Measurements from ENCODE around the gene HDAC4.

HDAC4 gene

DNA sequence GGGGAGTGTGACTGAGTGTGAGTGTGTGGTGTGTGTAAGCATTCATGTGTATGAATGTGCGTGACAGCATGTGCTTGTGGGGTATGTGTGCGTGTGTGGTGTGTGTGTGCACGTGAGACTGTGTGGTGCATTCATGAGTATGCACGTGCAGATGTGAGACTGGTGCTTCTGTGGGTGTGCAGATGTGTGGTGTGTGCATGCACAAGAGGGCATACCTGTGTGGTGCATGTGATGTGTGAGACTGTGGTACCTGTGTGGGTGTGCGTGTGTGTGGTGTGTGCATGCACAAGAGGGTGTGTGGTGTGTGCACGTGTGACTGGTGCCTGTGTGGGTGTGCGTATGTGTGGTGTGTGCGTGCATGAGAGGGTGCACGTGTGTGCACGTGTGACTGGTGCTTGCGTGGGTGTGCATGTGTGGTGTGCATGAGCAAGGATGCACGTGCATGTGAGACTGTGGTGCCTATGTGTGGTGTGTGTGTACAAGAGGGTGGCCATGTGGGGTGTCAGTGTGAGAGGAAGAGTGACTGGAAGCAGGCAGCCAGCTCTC, 339.6 kb downstream of the HDAC4 start:
- no peak for DNase-seq (ENCODE audit: low read depth)

DNA sequence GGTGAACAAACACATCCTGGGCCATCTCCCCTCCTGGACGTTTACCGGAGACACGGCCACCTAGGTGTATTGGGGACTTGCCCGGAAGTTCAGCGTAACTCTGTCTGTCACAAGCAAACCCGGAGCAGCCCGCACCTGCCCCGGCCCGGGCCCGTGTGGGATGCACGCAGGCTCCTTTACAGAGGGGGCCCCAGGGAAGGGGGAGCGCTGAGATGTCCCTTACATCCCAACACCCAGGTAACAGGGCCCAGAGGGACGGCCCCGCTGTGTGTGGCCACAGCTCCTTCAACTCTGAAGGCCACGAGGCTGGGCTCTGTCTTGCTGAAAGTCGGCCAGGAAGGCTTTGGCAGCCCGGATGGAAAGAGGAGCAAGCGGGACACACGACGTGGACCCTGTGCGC, 340.1 kb downstream of the HDAC4 start:
- DNase-seq (ENCODE audit: low read depth) = no peak

DNA sequence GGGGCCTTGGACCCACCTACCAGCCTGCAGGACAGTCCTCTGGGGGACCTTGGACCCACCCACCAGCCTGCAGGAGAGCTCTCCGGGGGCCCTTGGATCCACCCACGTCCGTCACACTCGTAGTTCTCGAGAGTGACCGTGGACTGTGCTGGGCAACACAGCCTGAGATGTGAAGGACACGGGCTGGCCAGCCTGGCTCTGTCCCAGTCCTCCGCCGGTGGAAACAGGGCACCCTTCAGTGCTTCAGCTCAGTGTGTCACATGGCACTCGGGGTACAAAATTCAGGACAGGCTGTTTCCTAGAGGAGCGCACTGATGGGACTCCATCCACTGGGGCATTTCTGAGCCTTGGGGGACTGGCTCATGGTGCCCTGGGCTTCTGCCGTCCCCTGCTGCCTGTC, 341.0 kb downstream of the HDAC4 start:
- DNase-seq (ENCODE audit: low read depth) = no peak

DNA sequence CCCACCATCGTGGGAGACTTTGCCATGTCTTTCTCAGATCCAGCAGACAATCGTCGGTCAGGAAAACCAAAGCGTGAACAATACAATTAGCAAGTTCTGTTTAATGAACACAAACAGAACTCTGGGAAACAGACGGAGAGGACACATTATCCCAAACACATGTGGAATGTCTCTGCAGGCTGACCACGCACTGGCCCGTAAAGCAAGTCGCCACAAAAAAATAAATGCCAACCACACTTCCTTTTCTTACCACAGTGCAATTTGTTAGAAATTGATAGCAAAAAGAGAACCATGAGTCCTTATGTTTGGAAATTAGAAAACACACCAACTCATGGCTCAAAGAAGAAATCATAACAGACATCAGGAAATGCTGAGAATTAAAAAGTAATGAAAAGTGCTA, 342.1 kb downstream of the HDAC4 start:
- no peak for DNase-seq (ENCODE audit: low read depth)

DNA sequence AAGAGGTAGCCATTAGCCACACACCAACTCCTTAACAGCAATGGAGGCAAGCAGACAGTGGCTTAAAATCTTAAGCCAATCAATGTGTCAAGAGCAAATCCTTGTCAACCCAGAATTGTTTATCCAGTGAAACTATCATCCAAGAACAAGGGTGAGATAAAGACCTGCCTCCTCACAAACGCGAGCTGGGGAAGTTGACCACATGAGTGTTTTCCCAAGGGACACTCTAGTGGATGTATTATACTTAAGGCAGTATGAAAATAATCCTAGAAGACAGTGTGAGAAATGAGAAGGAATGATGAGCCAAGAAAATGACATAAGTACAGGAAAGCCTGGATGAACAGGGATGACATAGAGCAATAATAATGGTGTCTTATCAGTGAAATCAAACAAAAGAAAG, 343.3 kb downstream of the HDAC4 start:
- DNase-seq (ENCODE audit: low read depth) = no peak

DNA sequence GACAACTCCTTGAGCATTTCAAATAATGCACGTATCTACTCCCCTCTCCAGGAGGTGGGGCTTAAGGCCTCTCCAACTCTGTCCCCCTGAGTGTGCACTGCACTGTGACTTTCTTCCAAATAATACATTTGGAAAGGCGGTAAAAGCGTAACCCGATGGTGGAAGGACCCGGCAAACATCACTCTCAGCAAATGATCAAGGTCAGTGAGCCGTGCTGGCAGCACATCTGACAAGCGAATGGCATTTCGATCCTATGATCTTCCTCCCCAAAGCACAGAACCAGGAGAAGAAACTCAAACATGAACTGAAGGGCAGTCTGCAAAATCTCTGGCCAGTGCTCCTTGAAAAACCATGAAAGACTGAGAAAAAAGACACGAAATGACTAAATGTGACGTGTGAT, 344.2 kb downstream of the HDAC4 start:
- DNase-seq (ENCODE audit: low read depth) = no peak

DNA sequence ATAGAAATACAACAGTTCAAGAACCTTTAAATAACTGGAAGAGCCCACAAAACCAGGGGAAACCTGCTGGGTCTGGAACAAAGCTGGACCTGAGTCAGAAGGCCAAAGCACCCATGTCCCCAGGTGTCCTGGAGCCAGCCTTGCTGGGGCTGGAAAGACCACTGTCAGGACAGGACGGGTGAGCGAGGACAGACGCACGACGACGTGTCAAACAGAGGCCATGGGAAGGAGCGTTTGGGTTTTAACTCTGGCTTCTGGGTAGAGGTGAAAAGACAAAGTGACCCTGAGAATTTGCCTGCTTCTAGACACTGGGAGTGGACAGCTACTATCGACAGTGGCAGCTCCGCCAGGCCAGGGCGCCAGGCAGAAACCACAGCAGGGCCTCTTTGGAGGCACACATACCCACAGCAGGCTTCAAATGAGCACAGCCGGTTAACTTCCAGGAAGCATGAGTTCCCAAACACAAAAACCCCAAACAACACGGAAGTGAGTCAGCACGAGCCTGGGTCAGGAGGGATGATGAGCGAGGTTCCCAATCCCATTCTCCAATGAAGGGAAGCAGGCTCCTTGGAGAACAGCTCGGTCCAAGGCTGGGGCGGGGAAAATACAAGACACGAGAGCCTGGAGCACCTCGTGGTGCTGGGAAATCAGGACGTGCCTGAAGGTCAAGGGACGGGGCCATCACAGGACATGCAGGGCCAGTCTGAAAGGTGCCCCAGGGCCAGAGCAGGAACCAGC, 344.9 kb downstream of the HDAC4 start:
- DNase-seq (ENCODE audit: low read depth) = no peak

DNA sequence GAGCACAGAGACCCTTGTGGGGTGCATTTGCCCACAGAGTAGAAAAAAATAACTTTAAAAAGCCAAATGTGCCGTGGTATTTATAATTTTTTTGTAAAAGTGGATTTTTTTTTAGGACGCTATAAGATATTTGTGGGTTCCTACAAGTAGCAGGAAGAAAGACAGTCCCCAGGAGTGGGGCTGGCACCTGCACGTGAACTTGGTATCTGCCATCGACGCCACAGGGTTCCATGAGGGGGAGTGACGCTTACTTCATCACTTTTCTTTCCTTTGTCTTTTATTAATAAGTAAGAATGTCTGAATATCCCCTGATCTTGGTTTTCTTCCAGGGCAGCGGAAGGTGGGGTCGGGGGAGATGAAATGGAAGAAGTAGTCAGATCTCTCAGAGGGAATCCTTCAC, 345.9 kb downstream of the HDAC4 start:
- no peak for DNase-seq (ENCODE audit: low read depth)

DNA sequence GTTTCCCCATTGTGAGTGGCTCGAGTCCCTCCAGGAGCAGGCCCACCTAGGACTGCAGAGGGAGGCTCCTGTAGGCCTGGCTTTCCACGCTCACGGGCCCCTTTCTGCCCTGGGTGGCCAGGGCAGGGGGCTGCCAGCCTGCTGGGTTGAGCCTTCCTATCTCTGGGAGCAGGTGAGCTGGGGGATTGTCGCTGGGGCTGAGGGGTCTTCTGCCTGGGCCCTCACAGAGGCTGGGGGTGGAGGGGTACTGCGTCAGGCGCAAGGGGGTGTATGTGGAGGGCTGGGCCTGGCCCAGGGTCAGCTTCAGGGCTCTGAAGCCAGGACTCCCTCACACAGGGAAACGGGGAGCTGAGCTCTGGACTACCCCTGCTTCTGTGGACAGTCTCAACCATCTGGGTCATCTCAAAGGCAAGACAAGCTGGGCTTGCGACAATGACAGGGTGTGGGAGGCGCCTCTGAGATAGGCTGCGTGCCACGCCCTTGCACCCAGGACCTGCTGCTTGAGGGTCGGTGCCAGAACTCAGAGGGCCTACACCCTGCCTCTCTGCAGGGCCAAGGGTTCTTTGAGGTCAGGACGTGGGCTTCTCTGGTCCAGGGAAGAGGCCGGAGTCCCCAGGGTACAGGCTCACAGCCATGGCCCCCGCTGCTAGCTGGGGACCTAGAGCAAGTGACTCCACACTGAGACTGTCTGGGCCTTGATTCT, 346.9 kb downstream of the HDAC4 start:
- DNase-seq (ENCODE audit: low read depth) = no peak

DNA sequence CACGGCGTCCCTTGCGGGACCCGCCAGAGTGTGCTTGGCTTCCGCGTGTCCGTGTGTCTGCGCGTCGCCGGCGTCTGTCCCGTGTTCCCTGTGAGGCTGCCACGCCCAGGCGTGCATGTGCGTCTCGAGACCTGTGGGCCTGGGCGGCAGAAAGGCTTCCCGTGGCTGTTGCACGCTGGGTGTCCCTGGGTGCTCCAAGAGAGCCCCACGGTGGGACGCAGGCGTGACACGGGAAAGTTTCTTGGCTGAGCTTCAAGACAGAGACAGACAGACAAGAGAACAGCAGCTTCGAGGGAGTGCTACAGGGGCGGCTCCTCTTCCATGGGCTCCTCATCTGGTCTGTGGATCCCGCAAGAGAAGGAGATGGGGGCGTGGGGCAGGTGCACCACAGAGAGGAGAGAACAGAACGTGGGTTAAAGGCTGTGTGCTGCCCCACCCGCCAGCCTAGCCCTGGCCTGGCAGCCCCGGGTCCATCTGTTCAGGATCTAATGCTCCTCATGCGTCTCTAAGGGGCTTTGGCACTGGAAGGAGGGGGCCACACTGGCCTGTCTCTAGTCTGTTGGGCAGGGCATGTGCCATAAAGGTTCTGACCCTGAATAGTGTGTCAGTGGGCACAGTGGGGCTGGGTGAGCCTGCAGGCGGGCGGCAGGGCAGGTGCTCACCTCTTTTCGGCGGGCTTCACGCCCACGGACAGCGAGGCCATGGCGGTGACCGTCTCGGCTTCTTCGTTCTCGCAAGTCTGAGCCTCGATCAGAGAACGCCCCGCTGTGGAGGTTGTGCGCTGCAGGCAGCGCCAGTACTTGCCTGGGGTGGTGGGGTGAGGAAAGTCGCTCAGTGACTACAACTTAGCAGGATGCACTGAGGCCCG, 347.8 kb downstream of the HDAC4 start:
- DNase-seq (ENCODE audit: low read depth) = no peak

DNA sequence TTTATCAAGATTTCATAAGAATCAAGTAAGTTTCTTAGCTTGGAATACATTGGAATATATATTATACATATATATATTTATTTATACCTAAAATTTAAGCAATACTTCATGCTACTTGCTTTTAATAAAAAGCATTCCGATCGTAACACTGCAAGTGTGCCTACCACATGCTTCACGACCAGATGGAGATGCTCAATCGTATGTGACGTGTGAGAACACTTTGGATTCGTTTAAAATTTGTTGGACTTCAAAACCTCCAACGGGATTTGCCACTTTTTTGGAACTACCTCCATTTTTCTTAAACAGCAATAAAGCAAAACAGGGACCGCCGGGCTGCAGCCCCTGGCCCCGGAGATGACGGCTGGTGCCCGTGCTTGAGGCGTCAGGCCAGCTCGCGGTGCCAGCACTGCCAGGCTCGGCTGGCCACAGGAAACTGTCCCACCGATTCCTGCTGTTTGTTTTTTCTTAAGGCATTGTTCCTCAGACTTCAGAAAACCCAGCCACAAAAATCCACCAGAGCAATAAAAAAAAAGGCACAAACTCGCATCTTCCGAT, 348.9 kb downstream of the HDAC4 start:
- no peak for DNase-seq (ENCODE audit: low read depth)

DNA sequence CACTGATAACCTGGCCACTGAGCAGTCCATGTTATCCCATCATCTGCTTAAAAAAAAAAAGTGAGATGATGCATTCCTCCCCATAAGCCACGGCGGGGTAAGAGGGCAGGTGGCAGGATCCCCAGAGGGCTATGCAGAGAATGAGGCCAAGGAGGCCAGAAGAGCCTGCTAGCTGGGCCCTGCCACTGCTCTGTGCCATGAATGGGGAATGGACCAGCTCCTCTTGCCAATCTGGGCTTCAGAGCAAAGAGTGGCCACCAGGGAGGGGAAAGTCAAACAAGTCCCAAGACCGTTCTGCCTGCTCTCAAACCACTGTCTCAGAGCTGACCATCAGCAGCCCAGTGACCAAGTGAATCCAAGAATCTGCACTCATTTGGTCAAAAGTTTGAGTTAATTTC, 350.6 kb downstream of the HDAC4 start:
- DNase-seq (ENCODE audit: low read depth) = no peak

DNA sequence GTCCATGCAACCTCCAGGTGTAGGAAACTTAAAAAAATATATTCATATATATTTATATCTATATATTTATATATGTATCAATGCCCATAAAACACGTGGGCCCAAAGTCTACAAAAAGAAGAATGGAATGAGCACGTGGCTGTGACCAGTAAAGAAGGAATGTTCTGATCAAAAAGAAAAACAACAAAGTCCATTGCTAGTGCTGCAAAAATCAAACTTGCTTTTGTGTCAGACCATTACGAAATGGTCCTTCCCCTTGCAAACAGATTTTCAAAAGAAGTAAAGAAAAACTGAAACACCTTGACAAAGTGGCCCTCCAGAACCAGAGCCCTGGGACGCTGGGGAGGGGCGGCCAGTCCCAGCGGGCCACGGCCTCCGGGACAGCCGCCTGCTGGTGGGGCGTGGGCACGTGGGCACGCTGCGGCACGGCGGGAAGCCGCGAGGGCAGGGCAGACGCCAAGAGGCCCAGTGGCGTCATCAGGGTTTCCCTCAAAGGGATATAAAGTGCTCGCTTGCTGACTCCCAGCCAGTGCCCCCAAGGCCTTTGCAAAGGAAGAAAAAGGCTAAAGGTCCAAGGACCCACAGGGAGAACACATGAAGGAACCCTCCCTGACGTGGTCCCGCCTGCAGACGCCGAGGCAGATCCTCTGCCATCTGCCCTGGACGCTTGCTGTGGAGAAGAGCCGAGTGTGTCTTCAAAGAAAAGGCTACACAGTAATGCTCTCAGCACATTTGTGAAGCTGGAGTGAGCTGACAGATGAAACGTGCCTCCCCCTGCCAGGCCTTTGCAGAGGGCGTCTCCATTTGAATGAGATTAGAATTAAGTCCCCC, 351.2 kb downstream of the HDAC4 start:
- DNase-seq (ENCODE audit: low read depth) = no peak

DNA sequence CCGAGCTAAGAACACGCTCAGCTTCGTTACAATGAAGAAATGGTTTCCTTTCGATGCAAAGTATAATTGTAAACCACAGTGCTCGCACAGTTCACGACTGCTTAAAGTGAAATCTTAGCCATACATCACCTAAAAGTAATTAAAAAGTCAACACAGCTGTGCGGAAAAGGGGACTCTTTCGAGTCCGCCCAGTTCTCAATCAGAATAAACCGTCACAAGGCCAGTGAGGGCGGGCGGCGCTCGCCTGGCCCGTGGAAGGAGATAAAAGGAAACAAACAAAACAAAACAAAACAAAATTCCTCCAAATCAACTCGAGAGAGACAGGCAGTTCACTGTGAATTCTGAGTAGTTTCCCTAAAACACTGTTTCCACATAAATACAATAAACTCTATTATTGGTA, 352.1 kb downstream of the HDAC4 start:
- DNase-seq (ENCODE audit: low read depth) = no peak

DNA sequence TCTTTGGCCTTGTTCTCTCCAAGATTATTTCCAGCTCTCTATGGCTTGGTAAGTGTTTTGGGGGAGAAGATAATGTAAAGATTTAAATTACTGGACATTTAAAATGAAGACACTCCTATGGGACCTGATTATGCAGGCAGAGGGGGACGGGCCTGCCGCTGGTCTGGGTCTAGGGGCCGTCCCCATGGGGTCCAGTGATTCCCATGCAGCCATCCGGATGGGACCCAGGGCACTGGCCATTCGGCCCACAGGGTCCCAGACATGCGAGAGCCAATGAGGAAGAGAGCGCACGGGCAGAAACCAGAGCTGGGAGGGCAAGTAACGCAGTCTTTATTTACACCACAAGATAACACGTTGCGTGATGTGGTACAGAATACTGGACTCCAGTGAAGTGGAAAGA, 353.0 kb downstream of the HDAC4 start:
- no peak for DNase-seq (ENCODE audit: low read depth)

DNA sequence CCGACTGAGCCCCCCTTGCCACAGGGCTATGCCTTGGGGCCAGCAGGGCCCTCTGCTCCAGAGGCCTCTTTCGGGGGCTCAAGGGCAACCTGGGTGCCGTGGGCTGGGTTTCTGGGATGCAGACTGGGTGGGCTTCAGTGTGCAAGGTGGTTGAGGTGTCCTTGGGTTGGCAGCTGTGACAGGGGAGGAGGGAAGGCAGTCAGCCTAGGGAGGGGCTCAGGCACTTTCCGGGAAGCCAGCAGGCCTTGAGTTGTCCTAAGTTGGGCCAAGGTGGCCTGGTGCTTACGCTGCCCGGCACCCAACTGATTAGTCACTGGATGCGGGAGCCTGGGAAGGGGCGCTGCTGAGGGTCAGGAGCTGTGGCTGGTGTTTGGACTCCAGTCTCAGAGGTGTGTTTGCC, 353.4 kb downstream of the HDAC4 start:
- no peak for DNase-seq (ENCODE audit: low read depth)

DNA sequence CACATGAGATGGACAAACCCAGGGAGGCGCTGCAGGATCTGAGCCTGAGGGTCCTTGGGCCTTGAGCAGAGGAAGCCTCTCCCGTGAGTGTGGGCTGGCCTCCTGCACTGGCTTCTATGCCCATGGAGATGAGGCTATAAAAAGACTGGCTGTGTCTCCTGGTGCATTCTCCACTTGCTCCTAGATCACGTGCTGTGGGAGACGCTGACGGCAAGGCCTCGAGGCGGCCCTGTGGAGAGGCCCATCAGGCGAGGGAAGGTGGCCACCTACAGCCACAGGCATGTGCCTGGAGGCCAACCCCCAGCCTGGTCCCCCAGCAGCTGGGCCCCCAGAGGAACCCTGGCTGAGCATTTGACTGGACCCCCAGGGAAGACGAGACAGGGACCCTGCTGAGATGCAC, 354.0 kb downstream of the HDAC4 start:
- no peak for DNase-seq (ENCODE audit: low read depth)

DNA sequence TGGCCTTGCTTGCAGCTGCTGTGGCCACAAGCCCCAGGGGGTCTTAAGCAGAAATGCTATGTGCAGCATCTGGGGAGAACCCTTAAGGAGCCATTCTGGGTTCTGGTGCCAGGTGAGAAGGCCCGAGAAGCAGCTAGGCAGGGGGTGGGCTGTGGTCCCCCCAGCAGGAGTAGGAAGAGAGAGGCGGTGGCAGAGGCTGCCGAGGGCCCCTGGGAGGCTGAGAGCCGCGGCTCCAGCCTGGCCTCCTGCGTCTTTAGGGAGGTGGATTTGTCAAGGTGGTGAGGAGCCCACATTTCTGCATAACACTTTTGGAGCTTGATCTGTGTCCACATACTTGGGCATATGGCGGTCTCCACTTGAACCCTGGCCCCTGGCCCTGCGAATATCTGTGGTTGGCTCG, 356.5 kb downstream of the HDAC4 start:
- DNase-seq (ENCODE audit: low read depth) = no peak

DNA sequence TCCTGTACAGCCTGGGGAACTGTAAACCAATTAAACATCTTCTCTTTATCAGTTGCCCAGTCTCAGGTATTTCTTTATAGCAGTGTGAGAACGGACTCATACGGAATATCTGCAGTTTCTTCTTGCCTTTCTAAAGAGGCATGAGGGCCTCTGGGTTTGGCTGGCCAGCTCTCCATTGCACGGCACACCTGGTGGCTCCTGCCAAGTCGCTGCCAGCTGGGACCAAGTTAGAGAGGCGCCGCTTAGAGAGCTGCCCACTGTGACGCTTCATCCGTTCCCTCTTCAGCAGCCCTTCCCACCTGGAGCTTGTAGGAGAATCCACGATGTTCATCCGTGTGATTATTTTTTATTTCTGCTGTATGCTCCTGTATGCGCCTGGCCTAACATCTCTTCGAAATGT, 357.5 kb downstream of the HDAC4 start:
- no peak for DNase-seq (ENCODE audit: low read depth)

DNA sequence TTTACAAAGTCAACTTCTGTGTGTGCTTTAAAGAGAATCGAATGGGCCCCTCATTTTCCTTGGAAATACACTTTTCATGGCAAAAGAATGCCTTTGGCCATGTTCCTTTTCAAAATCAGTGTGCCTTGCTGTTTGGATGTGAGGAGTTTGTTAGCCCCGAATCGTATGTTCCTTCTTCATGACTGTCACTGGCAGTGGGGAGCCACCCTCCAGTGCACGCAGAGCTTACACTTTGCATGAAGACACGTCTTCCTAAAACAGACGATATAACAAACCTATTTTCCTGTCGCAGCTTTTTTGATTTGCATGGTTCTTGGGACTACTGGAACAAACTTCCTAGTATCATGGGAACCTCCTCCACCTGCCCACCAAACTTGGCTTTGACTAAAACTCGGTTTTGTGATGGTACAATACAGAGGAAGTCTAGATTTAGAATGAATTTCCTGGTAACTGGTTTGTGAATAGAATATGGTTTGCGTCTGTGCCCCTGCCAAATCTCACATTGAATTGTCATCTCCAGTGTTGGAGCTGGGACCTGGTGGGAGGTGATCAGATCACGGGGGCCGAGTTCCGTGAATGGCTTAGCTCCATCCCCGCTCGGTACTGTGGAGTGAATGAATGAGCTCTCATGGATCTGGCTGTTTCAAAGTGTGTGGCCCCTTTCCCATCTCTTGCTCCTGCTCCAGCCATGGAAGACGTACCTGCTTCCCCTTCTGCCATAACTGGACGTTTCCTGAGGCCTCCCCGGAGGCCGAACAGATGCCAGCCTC, 358.1 kb downstream of the HDAC4 start:
- DNase-seq (ENCODE audit: low read depth) = no peak

DNA sequence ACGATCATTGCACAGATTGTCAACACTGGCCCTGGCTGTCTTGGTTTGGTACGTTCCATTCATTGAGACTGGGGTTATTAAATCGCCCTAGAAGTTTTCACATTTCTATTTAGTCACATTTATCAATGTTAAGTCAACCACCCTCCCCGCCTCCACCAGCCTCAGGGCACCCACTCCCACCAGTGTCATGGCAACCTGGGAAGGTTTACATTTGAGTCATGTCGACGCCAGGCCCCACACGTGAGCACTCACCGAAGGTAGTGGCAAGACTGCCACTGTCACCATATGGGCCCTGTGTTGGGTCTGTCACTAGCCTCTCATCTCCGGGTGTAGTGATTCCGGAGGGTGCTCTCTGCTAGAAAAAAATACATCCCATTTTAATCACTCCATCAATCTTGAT, 358.8 kb downstream of the HDAC4 start:
- no peak for DNase-seq (ENCODE audit: low read depth)
